ENCODE measurements around the gene FTSJ3. TPM values are rescaled to one million over a fixed set of nuclear protein-coding genes. Genes with fewer than 3 reads are reported as not detected.
A peak's percentile ranks its signal among the peaks of the same experiment; 100 is the strongest.

The FTSJ3 gene
- total and polyA plus RNA-seq, 2 of the 13 experiments (the other 11 are each of a cell fraction or from before 2014, with no cell fraction given): 26.0 to 64.2 TPM

GRCh38 chr17:63827002-63827800, at the start of gene FTSJ3, which contains the start of gene PSMC5 (continued):
- TF ChIP-seq BATF2 (CRISPR knock-in tag; IDR thresholded peaks at IDR 0.05) (no peak), ZFAT (CRISPR knock-in tag; conservative IDR thresholded peaks at IDR 0.05) (no peak), ZNF550 (CRISPR knock-in tag; IDR thresholded peaks at IDR 0.05; ENCODE audit: borderline replicate concordance) (peak; percentile 82; the same call in 1 of the 2 replicates), ZFP1 (CRISPR knock-in tag; IDR thresholded peaks at IDR 0.05) (no peak), GLI4 (CRISPR knock-in tag; IDR thresholded peaks at IDR 0.05; ENCODE audit: borderline replicate concordance) (peak; percentile 22; the same call in 1 of the 2 replicates), TRIM22 (IDR thresholded peaks at IDR 0.05) (no peak), ZKSCAN5 (CRISPR knock-in tag; IDR thresholded peaks at IDR 0.05) (peak; percentile 78; the same call in 1 of the 2 replicates), DR1 (CRISPR knock-in tag; IDR thresholded peaks at IDR 0.05) (peak; percentile 77), IRF9 (CRISPR knock-in tag; IDR thresholded peaks at IDR 0.05; ENCODE audit: borderline replicate concordance) (no peak; the same call in 1 of the 2 replicates), ELF4 (CRISPR knock-in tag; IDR thresholded peaks at IDR 0.05; ENCODE audit: borderline replicate concordance) (peak; percentile 80; the same call in 1 of the 2 replicates), ZSCAN12 (CRISPR knock-in tag; IDR thresholded peaks at IDR 0.05) (no peak), ZNF432 (CRISPR knock-in tag; IDR thresholded peaks at IDR 0.05; ENCODE audit: borderline replicate concordance) (no peak), TCF7L2 (IDR thresholded peaks at IDR 0.05; ENCODE audit: low read depth, low read length) (no peak), ZNF775 (CRISPR knock-in tag; IDR thresholded peaks at IDR 0.05; ENCODE audit: borderline replicate concordance) (no peak), PTBP1 (IDR thresholded peaks at IDR 0.05; ENCODE audit: low read depth, low read length, poor library complexity, severe bottlenecking) (no peak), ZNF784 (CRISPR knock-in tag; IDR thresholded peaks at IDR 0.05; ENCODE audit: borderline replicate concordance) (peak; percentile 87), TAF1 (CRISPR knock-in tag; IDR thresholded peaks at IDR 0.05) (peak; percentile 94), SIX4 (CRISPR knock-in tag; IDR thresholded peaks at IDR 0.05) (peak; percentile 55; the same call in 1 of the 2 replicates)
- TF ChIP-seq, protein P1, sequence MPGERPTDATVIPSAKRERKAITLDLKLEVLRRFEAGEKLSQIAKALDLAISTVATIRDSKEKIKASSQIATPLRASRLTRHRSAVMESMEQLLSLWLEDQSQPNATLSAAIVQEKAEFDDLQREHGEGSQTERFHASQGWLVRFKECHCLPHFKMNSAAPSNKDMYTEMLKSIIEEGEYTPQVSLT (CRISPR knock-in tag; IDR thresholded peaks at IDR 0.05; ENCODE audit: borderline replicate concordance, low read depth): no peak; the same call in 1 of the 2 replicates
- TF ChIP-seq, protein P2, sequence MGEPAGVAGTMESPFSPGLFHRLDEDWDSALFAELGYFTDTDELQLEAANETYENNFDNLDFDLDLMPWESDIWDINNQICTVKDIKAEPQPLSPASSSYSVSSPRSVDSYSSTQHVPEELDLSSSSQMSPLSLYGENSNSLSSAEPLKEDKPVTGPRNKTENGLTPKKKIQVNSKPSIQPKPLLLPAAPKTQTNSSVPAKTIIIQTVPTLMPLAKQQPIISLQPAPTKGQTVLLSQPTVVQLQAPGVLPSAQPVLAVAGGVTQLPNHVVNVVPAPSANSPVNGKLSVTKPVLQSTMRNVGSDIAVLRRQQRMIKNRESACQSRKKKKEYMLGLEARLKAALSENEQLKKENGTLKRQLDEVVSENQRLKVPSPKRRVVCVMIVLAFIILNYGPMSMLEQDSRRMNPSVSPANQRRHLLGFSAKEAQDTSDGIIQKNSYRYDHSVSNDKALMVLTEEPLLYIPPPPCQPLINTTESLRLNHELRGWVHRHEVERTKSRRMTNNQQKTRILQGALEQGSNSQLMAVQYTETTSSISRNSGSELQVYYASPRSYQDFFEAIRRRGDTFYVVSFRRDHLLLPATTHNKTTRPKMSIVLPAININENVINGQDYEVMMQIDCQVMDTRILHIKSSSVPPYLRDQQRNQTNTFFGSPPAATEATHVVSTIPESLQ (CRISPR knock-in tag; conservative IDR thresholded peaks at IDR 0.05): no peak; the same call in 1 of the 2 replicates
- TF ChIP-seq, protein P3, sequence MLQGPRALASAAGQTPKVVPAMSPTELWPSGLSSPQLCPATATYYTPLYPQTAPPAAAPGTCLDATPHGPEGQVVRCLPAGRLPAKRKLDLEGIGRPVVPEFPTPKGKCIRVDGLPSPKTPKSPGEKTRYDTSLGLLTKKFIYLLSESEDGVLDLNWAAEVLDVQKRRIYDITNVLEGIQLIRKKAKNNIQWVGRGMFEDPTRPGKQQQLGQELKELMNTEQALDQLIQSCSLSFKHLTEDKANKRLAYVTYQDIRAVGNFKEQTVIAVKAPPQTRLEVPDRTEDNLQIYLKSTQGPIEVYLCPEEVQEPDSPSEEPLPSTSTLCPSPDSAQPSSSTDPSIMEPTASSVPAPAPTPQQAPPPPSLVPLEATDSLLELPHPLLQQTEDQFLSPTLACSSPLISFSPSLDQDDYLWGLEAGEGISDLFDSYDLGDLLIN (CRISPR knock-in tag; IDR thresholded peaks at IDR 0.05; ENCODE audit: borderline replicate concordance): peak; percentile 87; the same call in 1 of the 2 replicates

All from HepG2 (cell line).